ENCODE data around the gene RBM17.
"Not testable (repeated sequence)": the region's sequence is repeated elsewhere in the genome, so short reads cannot be mapped to it uniquely, and the experiment has no call there.

The RBM17 gene

GRCh38 chr10:6058682-6059475, 30.0 kb upstream of the RBM17 start:
- no peak for DNase-seq

GRCh38 chr10:6059506-6059905, 29.3 kb upstream of the RBM17 start:
- no peak for DNase-seq

DNA sequence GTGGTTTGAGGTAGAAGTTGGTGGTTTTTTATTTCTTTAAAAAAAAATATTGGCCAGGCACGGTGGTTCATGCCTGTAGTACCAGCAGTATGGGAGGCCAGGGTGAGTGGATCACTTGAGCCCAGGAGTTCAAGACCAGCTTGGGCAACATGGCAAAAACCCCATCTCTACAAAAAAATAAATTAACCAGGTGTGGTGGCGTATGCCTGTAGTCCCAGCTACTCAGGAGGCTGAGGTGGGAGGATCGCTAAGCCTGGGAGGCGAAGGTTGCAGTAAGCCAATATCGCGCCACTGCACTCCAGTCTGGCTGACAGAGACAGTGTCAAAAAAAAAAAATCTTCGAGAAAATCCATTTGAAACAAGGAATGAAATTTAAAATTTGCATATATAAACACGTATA, 27.8 kb upstream of the RBM17 start:
- DNase-seq = no peak

DNA sequence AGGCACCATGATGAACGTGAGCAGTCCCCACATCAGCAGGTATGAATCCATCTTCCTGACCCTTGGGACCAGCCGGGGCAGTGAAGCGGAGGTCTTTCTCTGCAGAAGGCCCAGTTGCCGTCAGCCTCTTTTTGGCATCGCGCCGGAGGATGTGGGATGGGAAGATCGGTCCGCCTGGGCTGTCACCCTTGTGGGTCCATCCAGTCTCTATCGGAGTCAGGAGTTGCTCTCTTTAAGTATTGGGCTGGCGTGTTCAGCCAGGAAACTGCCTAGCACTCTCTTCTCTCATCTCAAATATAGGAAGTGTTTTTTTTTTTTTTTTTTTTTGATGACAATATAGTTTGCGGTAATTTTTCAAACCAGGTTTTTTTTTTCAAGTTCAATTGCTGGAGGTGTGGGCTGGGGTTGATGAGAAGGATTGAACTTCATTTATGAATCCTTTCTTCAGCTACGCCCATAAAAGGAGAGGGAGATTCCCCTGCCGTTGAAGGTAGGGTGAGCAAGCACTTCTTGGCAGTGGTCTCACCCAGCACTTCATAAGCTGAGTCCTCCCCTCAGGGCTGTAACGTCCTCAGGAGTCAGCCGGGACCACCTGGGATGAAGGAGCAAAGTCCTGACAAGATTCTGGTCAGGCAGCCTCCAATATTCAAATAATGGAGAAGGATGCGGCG, 26.6 kb upstream of the RBM17 start, which contains the start of gene IL2RA:
IL2RA (minus strand) TSS at position 267 of the 671 bp plus-strand sequence; CDS start at position 51, 216 bp downstream.
- no peak for DNase-seq

- no peak for DNase-seq
These were observed 24.7 kb upstream of the RBM17 start for GRCh38 chr10:6064119-6064518.

DNA sequence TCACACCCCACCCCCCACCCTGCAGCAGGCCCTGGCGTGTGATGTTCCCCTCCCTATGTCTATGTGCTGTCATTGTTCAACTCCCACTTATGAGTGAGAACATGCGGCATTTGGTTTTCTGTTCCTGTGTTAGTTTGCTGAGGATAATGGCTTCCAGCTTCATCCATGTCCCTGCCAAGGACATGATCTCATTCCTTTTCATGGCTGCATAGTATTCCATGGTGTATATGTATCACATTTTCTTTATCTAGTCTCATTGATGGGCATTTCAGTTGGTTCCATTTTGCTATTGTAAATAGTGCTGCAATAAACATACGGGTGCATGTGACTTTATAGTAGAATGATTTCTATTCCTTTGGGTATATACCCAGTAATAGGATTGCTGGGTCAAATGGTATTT, 24.1 kb upstream of the RBM17 start:
- not testable (repeated sequence) for DNase-seq

DNA sequence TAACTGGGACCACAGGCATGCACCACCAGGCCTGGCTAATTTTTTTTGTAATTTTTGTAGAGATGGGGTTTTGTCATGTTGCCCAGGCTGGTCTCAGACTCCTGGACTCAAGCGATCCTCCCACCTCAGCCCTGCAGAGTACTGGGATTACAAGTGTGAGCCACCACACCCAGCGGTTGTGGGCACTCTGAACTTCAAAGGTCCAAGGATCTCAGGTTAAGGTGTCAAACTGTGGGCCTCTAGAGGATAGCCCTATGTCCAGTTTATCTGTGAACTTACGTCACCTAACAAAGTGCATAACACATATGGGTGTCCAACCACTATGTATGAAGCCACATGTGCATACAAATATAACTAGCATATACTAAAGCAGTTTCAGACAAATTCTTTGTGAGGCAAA, 23.4 kb upstream of the RBM17 start:
- DNase-seq = no peak

GRCh38 chr10:6065835-6066234, 23.0 kb upstream of the RBM17 start:
- DNase-seq = peak; percentile 72

GRCh38 chr10:6067457-6067856, 21.4 kb upstream of the RBM17 start:
- DNase-seq = no peak

DNA sequence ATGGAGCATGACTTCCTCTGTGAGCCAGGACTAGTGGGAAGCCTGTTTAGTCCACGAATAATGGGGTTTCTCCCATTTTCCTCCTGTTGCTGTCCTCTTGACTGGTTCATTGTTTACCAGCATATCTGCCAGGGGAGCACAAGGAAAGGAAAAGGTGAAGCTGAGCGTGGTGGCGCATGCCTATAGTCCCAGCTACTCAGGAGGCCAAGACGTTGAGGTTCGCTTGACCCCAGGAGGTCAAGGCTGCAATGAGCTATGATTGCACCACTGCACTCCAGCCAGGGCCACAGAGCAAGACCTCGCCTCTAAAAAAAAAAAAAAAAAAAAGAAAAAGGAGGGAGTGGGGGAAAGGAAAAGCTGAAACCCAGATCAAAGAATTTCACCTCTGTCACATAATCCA, 20.8 kb upstream of the RBM17 start:
- no peak for DNase-seq

DNA sequence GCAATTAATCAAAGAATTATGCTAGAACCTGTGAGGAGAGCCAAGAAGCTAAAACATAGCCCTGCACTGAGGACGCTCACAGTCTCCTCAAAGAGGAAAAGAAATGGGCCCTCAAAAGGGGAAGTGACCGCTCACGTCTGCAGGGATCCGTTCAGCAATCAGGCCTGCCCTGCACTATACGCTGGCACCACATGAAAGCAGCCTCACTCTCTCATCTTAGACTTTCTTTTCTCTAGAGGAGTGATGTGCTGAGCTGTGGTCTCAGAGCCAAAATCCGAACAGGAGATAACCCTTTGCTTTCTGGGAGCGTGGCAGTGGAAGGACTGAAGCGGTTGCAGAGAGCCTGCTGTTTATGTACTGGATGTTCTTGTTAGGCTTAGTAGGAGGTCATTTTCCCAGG, 20.4 kb upstream of the RBM17 start:
- peak; percentile 79 for DNase-seq

DNA sequence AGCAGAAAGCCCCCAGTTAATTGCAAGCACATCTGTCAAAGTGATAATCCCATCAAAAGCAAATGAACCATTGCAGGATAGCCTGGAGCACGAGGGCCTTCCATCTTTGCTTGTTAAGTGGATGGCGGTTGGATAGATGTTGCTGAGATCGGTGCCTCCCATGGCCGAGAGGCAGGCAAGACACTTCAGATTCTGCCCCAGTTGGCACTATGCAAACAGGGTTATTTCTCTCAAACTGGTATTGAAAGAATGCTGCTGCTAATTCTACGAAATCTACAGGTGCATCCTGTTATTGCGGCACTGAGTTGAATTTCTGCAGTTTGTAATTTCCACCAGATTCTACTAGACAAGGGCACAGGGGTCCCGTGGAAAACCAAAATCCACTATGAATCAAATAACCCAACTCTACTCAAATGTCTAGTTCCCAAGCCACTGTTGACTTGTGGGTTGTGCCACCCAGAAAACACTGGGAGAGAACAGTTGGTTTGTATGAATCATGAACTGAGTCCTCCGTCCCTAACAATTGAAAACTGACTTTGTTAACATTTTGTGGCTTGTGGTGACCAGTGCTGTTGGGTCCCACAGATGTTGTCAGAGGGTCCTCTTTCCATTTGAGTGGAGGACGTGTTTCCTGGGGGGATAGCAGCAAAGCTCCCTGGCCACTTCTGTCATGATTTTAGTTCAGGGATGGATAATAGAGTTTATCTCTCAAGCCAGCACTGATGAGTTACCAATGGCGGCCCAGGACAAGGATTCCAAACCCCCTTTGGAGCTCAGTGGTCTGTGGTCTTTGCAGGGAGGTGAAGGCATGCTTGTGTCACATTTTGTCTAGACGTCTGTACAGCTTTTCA, 19.5 kb upstream of the RBM17 start:
- peak; percentile 40 for DNase-seq

DNA sequence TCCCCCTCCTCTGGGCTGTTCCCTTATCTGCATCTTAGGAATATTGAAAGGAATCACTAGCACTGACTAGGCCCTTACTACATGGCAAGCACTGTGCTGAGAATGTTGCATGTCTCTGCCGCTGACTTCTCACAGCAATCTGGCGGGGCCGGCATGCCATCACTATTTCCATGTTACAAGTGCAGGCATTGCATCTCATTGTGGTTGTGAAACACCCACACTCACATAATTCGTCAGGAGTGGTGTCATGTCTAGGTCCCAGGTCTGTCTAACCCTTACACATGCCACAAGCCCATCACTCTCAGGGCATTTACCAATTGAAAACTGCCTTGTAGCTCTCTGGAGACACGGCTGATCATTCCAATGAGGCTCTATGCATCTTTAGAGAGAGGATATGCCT, 18.2 kb upstream of the RBM17 start:
- DNase-seq = no peak

DNA sequence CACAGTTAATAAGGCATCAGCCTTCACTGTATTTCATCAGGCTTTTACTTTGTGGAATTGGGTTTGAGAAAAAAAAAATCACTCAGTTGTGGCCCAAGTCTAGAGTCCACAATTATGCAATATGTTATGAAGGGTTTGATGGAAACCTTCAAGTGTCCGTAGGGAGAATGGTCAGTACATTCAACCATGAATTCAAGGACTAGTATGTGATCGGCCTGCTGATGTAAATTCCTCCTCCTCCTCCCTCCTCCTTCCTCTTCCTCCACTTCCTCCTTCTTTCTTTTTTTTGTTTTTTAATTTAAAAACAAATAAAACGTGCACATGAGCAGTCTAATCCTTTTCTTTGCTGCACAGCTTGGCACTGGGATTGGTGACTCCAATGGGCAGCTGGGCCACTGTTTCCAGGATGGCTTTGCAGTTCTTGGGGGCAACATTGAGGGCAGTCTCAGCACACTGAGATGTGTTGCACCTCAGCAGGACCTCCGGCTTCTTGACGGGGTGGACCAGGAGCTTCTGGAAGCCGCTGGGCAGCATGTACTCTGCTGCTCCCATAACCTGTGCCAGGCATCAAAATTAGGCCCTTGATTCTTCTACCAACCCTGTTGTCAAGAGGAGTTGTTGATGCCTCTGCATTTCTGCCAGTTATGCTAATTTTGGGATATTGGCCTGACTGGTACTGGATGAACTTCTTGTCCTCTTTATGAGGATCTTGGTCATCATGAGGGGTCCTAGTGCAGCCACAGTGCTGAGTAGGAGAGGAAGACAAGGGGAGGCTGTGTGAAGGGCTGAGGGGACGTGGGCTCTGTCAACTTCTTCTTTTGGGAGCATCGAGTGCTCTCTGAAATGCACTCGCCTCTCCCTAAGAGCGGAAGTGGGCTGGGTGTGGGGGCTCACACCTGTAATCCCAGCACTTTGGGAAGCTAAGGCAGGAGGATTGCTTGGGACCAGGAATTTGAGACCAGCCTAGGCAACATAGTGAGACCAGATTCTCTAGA, 17.4 kb upstream of the RBM17 start:
- DNase-seq = no peak

GRCh38 chr10:6072215-6072934, 16.5 kb upstream of the RBM17 start:
- DNase-seq = peak; percentile 62

DNA sequence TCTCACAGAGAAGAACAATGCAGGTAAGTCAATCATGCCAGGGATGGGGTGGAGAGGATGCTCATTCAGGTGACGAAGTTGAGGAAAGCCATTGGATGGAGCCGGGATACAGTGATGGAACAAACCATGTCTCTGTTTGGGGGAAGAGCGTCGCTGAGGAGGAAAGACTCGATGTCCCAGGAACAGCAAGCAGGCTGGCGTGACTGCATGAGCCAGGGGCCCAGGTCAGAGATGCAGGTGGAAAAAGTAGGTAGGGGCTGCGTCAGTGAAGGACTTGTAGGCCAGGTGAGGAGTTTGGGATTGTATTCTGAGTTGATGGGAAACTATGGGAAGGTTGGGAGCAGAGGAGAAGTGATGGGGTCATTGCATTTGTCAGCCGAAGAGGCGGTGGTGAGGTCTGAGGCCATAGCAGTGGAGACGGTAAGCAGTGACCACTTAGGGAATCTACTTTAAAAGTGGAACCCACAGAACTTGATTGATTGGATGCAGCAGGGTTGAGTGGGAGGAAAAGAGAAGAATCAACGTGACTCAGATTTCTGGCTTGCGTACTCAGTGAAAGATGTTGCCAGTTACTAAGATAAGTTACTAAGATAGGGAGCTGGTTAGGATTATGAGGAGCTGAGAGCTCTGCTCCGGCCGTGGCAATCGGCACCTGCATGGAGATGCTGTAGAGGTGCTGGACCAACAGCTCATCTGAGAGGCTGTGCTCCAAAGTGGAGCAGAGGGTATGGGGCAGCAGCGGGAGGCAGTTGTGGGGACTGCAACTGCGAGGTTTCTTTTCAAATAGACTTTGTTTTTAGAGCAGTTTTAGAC, 14.1 kb upstream of the RBM17 start:
- no peak for DNase-seq

GRCh38 chr10:6077071-6077675, 11.7 kb upstream of the RBM17 start:
- DNase-seq = no peak

DNA sequence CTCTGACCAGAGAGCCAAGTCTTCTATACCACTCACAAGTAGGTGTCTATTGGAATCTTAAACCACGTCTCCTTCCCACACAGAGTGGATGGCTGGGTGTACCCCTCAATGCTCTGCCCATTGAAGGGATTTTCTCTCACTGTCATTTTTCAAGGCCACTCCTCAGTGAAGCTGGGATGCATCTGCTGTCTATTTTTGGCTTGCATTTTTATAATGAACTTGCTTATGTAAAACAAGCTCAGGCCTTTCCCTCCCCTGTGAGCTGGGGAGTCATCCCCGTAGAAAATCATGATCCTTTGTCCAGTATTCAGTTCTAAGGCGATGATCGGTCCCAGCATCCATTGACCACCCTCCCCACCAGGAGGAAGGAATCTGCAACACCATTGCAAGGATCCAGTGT, 9.8 kb upstream of the RBM17 start:
- no peak for DNase-seq

DNA sequence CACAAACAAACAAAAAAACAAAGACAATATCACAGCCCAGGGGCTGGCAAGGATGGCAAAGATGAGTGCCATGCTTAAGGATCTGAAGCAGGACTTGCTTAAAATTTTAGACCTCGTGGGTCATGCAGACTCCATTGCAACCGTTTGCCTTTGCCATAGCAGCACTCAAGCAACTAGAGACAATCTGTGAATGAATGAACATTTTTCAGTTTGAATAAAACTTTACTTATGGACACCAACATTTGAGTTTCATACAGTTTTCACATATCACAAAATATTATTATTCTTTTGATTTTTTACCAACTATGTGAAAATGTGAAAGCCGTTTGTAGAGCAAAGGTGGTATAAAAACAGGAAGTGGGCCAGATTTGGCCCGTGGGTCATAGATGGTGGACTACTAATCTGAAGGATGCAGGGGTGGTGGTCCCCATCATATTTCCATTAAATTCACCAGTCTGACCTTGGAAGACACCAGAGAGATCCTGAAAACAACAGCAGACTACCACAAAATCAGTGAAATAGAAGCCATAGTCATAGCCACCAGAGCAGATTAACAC, 8.3 kb upstream of the RBM17 start:
- DNase-seq = no peak
